ENCODE measurements around the gene MYOF. TPM values are rescaled to one million over a fixed set of nuclear protein-coding genes. Genes with fewer than 3 reads are reported as not detected.

MYOF gene
- polyA plus RNA-seq, 3 donors = 22.6 to 30.3 (median 29.4) TPM

Other genes with a start within 250 kb of the MYOF start
- 10 to 100 TPM; 12.2 to 18.2 (median 16.9) TPM for gene CEP55, start 14.3 kb upstream of the MYOF start, polyA plus RNA-seq (ENCODE audit: insufficient read length in 3 of 3)
- gene FFAR4, start 84.3 kb upstream of the MYOF start, polyA plus RNA-seq (ENCODE audit: insufficient read length in 3 of 3) = not detected
- gene RBP4, start 118.9 kb upstream of the MYOF start, polyA plus RNA-seq (ENCODE audit: insufficient read length in 3 of 3) = under 1 TPM; 0.61 to 0.98 (median 0.93) TPM
- 1 to 10 TPM in 1 of 3 donors, under 1 TPM in 2; 0.40 to 1.1 (median 0.69) TPM for gene PDE6C, start 130.2 kb upstream of the MYOF start, polyA plus RNA-seq (ENCODE audit: insufficient read length in 3 of 3)
- 10 to 100 TPM; 30.0 to 40.4 (median 35.9) TPM for gene FRA10AC1, start 220.3 kb upstream of the MYOF start, polyA plus RNA-seq (ENCODE audit: insufficient read length in 3 of 3)

All from renal cortex interstitium (tissue), 3 donors.